Osteoblast (primary cell): ENCODE measurements around the gene USO1. TPM values are rescaled to one million over a fixed set of nuclear protein-coding genes. Genes with fewer than 3 reads are reported as not detected.
"Not testable (repeated sequence)": the region's sequence is repeated elsewhere in the genome, so short reads cannot be mapped to it uniquely, and the experiment has no call there.

Experiments used
- DNase-seq: peaks from one replicate; pipeline ENCODE4 v3.0.0; 2011; ENCODE audit warnings: low spot score, mixed read lengths; ENCODE audit not compliant: insufficient read length; ENCODE audit errors: missing footprints
- H2AFZ ChIP-seq: 2 replicates; pipeline ENCODE4 v1.6.0; 2011; ENCODE audit warnings: mild to moderate bottlenecking, low read length
- H3K27ac ChIP-seq: 2 replicates; pipeline ENCODE4 v1.5.1; 2011; ENCODE audit warnings: mild to moderate bottlenecking, low read depth, low read length, moderate library complexity
- H3K27me3 ChIP-seq: 2 replicates; pipeline ENCODE4 v1.6.0; 2012; ENCODE audit warnings: mild to moderate bottlenecking, control low read depth, inconsistent platforms, low read length, moderate library complexity; ENCODE audit not compliant: insufficient read depth
- H3K36me3 ChIP-seq: 2 replicates; pipeline ENCODE4 v1.5.1; 2011; ENCODE audit warnings: mild to moderate bottlenecking, low read length, control low read depth, moderate library complexity; ENCODE audit not compliant: insufficient read depth
- H3K4me1 ChIP-seq: 2 replicates; pipeline ENCODE4 v1.5.1; 2011; ENCODE audit warnings: mild to moderate bottlenecking, low read length, control low read depth, moderate library complexity; ENCODE audit not compliant: insufficient read depth
- H3K4me2 ChIP-seq: 2 replicates; pipeline ENCODE4 v1.6.0; 2011; ENCODE audit warnings: mild to moderate bottlenecking, low read length; ENCODE audit not compliant: insufficient read depth
- H3K4me3 ChIP-seq: fragments of 200-600 bp; sonication (generic); 3 replicates; pipeline ENCODE4 v1.5.1; 2012; ENCODE audit warnings: mild to moderate bottlenecking, low read length, inconsistent platforms; ENCODE audit not compliant: insufficient read depth
- H3K79me2 ChIP-seq: 2 replicates; pipeline ENCODE4 v1.6.0; 2012; ENCODE audit warnings: mild to moderate bottlenecking, low read length, control low read depth, inconsistent platforms; ENCODE audit not compliant: insufficient read depth
- H3K9me3 ChIP-seq: 2 replicates; pipeline ENCODE4 v1.5.1; 2011; ENCODE audit warnings: low read depth, low read length, control low read depth
- H4K20me1 ChIP-seq: 2 replicates; pipeline ENCODE4 v1.6.0; 2012; ENCODE audit warnings: mild to moderate bottlenecking, low read length, control low read depth; ENCODE audit not compliant: insufficient read depth
- CTCF ChIP-seq: IDR thresholded peaks from 2 replicates; pipeline ENCODE4 v1.5.1; 2011; ENCODE audit warnings: mild to moderate bottlenecking, low read depth, low read length, moderate library complexity; ENCODE audit errors: extremely low read depth
- total RNA-seq: library from RNA; depleted of rRNA; stranded (reverse); fragments of >200 nt; gene quantifications from 2 replicates; pipeline ENCODE4 v1.2.3, GENCODE V29; 2012

The USO1 gene
- total RNA-seq, 1 donor = 122 TPM

DNA sequence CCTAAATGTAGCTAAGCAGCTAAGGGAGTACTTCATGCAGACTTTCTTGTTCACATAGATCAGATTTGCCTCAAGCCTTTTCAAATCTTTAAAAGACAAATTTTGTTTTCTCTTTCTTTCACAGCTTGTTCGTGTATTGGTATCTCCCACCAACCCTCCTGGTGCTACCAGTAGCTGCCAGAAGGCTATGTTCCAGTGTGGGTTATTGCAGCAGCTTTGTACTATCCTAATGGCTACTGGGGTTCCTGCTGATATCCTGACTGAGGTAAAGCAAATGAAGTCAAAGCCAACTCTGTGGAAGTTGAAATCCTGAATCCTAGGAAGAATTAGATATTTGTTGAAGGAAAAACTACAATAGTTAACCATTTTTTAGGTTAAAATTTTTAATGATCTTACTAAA, 62.6 kb downstream of the USO1 start:
- H3K4me1 ChIP-seq = no peaks in the 10 kb centered on the region
- no peak overlapping the region for H2AFZ ChIP-seq

GRCh38 chr4:75790024-75790423, 65.6 kb downstream of the USO1 start:
- no peaks in the 10 kb centered on the region for H4K20me1 ChIP-seq
- no peak overlapping the region for H3K4me3 ChIP-seq
- DNase-seq = no peak
- no peak overlapping the region for H2AFZ ChIP-seq
- no peaks in the 10 kb centered on the region for H3K27me3 ChIP-seq
- no peaks in the 10 kb centered on the region for H3K79me2 ChIP-seq
- H3K9me3 ChIP-seq = no peaks in the 10 kb centered on the region
- H3K4me2 ChIP-seq = no peak overlapping the region
- TF ChIP-seq CTCF = no peak
- H3K36me3 ChIP-seq = peaks cover 60% of the 10 kb centered on the region
- H3K27ac ChIP-seq = no peak overlapping the region
- H3K4me1 ChIP-seq = no peaks in the 10 kb centered on the region

More for the DNA sequence above, 62.6 kb downstream of the USO1 start:
- Histone ChIP-seq H3K36me3 (peaks cover 65% of the 10 kb centered on the region), H3K27me3 (no peaks in the 10 kb centered on the region), H3K4me3 (no peak overlapping the region), H3K4me2 (no peak overlapping the region), H3K27ac (no peak overlapping the region), H4K20me1 (no peaks in the 10 kb centered on the region), H3K9me3 (no peaks in the 10 kb centered on the region), H3K79me2 (no peaks in the 10 kb centered on the region)
- no peak for DNase-seq
- no peak for TF ChIP-seq CTCF

DNA sequence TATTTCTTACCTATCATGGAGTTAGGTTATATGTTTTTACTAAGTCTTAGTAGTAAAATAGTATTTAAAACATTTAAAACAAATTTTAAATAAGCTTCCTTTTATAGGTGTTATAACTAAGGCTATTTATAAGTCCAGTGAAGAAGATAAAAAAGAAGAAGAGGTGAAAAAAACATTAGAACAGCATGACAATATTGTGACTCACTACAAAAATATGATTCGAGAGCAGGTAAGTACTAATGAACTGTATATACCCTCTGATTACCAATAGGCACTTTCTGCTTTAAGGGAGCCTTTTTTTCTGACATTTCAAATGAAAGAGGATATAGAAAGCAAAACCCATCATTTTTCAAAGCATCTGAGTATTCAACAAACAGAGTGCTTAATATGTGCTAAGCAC, 76.6 kb downstream of the USO1 start:
- no peak for TF ChIP-seq CTCF
- Histone ChIP-seq H2AFZ (no peak overlapping the region), H3K4me3 (no peak overlapping the region), H3K4me1 (no peaks in the 10 kb centered on the region), H3K4me2 (no peak overlapping the region), H3K27ac (no peak overlapping the region), H3K36me3 (peaks cover 58% of the 10 kb centered on the region), H3K27me3 (no peaks in the 10 kb centered on the region), H3K9me3 (no peaks in the 10 kb centered on the region), H3K79me2 (peaks cover 6% of the 10 kb centered on the region), H4K20me1 (no peaks in the 10 kb centered on the region)
- no peak for DNase-seq

GRCh38 chr4:75806035-75806434, 81.7 kb downstream of the USO1 start:
- not testable (repeated sequence) for H4K20me1 ChIP-seq, H3K4me1 ChIP-seq, DNase-seq, H3K27me3 ChIP-seq, H3K27ac ChIP-seq, H3K4me2 ChIP-seq, H2AFZ ChIP-seq, H3K9me3 ChIP-seq, H3K4me3 ChIP-seq, H3K79me2 ChIP-seq
- peaks cover 78% of the 10 kb centered on the region for H3K36me3 ChIP-seq
